ENCODE data around the gene MYO16.

MYO16 gene

DNA sequence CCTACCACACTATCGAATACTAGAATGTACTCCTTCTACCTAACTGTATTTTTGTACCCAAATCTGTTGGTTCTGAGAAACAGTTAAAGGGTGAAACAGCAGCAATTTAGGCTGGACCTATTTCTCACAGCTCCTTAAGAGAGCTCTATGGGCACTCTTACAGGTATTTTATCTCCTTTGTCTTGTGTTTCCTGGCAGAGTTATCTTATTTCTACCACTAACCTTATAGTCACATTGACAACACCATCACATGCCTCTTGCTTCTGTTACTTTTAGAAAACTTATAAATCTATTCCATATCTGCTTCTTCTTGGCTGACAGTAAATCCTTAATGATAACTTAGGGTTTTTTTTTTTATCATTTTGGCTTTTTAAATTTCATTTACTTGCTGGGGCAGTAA lies 130.7 kb downstream of the MYO16 start:
- no peak overlapping the region for H3K27ac ChIP-seq (ENCODE audit: extremely low read depth, low read depth, low read length)
- no peak overlapping the region for H3K4me3 ChIP-seq (ENCODE audit: low read depth, low read length)
- POLR2A ChIA-PET, result no interaction called here
- CTCF ChIA-PET, result interaction anchor here (0.6 kb wide), 1 partner anchor 142 kb away, joined by 3 read pairs; no protein-coding TSS in a partner anchor
- H3K4me1 ChIP-seq (ENCODE audit: control insufficient read depth, insufficient read depth, low read length), result no peaks in the 10 kb centered on the region
- TF ChIP-seq ZNF394 (tag by site-specific recombination; IDR thresholded peaks at IDR 0.05; ENCODE audit: borderline replicate concordance) (no peak), SP7 (tag by site-specific recombination; IDR thresholded peaks at IDR 0.05) (no peak), ZNF335 (tag by site-specific recombination; conservative IDR thresholded peaks at IDR 0.05) (no peak), ZNF404 (tag by site-specific recombination; IDR thresholded peaks at IDR 0.05) (no peak), ZNF354C (tag by site-specific recombination; IDR thresholded peaks at IDR 0.05; ENCODE audit: borderline replicate concordance, low read depth) (no peak), ZIC2 (tag by site-specific recombination; IDR thresholded peaks at IDR 0.05) (no peak), ZNF302 (tag by site-specific recombination; IDR thresholded peaks at IDR 0.05; ENCODE audit: low read depth) (no peak), ZNF292 (tag by site-specific recombination; IDR thresholded peaks at IDR 0.05; ENCODE audit: borderline replicate concordance, low read depth) (no peak), MYNN (tag by site-specific recombination; IDR thresholded peaks at IDR 0.05; ENCODE audit: borderline replicate concordance) (no peak), ZNF629 (tag by site-specific recombination; IDR thresholded peaks at IDR 0.05) (no peak)
- TF ChIP-seq, protein P1, sequence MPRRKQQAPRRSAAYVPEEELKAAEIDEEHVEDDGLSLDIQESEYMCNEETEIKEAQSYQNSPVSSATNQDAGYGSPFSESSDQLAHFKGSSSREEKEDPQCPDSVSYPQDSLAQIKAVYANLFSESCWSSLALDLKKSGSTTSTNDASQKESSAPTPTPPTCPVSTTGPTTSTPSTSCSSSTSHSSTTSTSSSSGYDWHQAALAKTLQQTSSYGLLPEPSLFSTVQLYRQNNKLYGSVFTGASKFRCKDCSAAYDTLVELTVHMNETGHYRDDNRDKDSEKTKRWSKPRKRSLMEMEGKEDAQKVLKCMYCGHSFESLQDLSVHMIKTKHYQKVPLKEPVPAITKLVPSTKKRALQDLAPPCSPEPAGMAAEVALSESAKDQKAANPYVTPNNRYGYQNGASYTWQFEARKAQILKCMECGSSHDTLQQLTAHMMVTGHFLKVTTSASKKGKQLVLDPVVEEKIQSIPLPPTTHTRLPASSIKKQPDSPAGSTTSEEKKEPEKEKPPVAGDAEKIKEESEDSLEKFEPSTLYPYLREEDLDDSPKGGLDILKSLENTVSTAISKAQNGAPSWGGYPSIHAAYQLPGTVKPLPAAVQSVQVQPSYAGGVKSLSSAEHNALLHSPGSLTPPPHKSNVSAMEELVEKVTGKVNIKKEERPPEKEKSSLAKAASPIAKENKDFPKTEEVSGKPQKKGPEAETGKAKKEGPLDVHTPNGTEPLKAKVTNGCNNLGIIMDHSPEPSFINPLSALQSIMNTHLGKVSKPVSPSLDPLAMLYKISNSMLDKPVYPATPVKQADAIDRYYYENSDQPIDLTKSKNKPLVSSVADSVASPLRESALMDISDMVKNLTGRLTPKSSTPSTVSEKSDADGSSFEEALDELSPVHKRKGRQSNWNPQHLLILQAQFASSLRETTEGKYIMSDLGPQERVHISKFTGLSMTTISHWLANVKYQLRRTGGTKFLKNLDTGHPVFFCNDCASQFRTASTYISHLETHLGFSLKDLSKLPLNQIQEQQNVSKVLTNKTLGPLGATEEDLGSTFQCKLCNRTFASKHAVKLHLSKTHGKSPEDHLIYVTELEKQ (tag by site-specific recombination; IDR thresholded peaks at IDR 0.05; ENCODE audit: borderline replicate concordance), result no peak
- H3K36me3 ChIP-seq (ENCODE audit: control insufficient read depth in 2 of 2, insufficient read depth in 1 of 2, low read length in 2 of 2), result no peaks in the 10 kb centered on the region
- no peaks in the 10 kb centered on the region for H3K9me3 ChIP-seq (ENCODE audit: control insufficient read depth, insufficient read depth, low read depth, low read length)

DNA sequence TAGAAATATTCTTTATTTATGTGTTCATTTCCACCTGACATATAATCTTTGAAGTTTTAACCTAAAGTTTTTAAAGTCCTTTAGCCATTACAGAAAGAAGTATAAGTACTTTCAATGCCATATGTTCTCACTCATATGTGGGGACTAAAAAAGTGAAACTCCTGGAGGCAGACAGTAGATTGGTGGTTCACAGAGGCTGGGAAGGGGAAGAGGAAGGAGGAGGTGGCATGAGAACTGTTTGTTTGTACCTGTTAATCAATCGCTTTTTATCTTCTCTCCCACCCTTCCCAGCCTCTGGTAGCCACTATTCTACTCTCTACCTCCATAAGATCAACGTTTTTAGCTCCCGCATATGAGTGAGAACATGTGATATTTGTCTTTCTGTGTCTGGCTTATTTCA lies 131.1 kb downstream of the MYO16 start:
- Histone ChIP-seq H3K36me3 (ENCODE audit: control insufficient read depth in 2 of 2, insufficient read depth in 1 of 2, low read length in 2 of 2) (no peaks in the 10 kb centered on the region), H3K9me3 (ENCODE audit: control insufficient read depth, insufficient read depth, low read depth, low read length) (no peaks in the 10 kb centered on the region), H3K4me1 (ENCODE audit: control insufficient read depth, insufficient read depth, low read length) (no peaks in the 10 kb centered on the region), H3K27ac (ENCODE audit: extremely low read depth, low read depth, low read length) (no peak overlapping the region), H3K4me3 (ENCODE audit: low read depth, low read length) (no peak overlapping the region)
- POLR2A ChIA-PET, result no interaction called here
- CTCF ChIA-PET, result interaction anchor here (0.6 kb wide), 1 partner anchor 143 kb away, joined by 3 read pairs; no protein-coding TSS in a partner anchor
- TF ChIP-seq HOXC10 (CRISPR knock-in tag; IDR thresholded peaks at IDR 0.05) (no peak), ZNF335 (tag by site-specific recombination; conservative IDR thresholded peaks at IDR 0.05) (no peak), HOXD13 (CRISPR knock-in tag; IDR thresholded peaks at IDR 0.05; ENCODE audit: borderline replicate concordance) (no peak), ZFP41 (tag by site-specific recombination; IDR thresholded peaks at IDR 0.05; ENCODE audit: borderline replicate concordance) (no peak), GLI4 (tag by site-specific recombination; IDR thresholded peaks at IDR 0.05) (no peak), ZNF140 (tag by site-specific recombination; IDR thresholded peaks at IDR 0.05) (no peak), ZNF654 (tag by site-specific recombination; IDR thresholded peaks at IDR 0.05; ENCODE audit: low read depth) (no peak), GLIS1 (tag by site-specific recombination; IDR thresholded peaks at IDR 0.05) (no peak), BCL11B (tag by site-specific recombination; IDR thresholded peaks at IDR 0.05; ENCODE audit: low read depth) (no peak), PRDM1 (tag by site-specific recombination; IDR thresholded peaks at IDR 0.05) (no peak), GLIS2 (tag by site-specific recombination; IDR thresholded peaks at IDR 0.05) (no peak)
- TF ChIP-seq, protein P2, sequence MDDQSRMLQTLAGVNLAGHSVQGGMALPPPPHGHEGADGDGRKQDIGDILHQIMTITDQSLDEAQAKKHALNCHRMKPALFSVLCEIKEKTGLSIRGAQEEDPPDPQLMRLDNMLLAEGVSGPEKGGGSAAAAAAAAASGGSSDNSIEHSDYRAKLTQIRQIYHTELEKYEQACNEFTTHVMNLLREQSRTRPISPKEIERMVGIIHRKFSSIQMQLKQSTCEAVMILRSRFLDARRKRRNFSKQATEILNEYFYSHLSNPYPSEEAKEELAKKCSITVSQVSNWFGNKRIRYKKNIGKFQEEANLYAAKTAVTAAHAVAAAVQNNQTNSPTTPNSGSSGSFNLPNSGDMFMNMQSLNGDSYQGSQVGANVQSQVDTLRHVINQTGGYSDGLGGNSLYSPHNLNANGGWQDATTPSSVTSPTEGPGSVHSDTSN (CRISPR knock-in tag; IDR thresholded peaks at IDR 0.05), result no peak
- TF ChIP-seq, protein P3, sequence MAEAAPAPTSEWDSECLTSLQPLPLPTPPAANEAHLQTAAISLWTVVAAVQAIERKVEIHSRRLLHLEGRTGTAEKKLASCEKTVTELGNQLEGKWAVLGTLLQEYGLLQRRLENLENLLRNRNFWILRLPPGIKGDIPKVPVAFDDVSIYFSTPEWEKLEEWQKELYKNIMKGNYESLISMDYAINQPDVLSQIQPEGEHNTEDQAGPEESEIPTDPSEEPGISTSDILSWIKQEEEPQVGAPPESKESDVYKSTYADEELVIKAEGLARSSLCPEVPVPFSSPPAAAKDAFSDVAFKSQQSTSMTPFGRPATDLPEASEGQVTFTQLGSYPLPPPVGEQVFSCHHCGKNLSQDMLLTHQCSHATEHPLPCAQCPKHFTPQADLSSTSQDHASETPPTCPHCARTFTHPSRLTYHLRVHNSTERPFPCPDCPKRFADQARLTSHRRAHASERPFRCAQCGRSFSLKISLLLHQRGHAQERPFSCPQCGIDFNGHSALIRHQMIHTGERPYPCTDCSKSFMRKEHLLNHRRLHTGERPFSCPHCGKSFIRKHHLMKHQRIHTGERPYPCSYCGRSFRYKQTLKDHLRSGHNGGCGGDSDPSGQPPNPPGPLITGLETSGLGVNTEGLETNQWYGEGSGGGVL (tag by site-specific recombination; IDR thresholded peaks at IDR 0.05), result no peak
- TF ChIP-seq, protein P4, sequence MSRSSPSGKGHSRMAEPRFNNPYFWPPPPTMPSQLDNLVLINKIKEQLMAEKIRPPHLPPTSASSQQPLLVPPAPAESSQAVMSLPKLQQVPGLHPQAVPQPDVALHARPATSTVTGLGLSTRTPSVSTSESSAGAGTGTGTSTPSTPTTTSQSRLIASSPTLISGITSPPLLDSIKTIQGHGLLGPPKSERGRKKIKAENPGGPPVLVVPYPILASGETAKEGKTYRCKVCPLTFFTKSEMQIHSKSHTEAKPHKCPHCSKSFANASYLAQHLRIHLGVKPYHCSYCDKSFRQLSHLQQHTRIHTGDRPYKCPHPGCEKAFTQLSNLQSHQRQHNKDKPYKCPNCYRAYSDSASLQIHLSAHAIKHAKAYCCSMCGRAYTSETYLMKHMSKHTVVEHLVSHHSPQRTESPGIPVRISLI (tag by site-specific recombination; IDR thresholded peaks at IDR 0.05), result no peak
- TF ChIP-seq, protein P5, sequence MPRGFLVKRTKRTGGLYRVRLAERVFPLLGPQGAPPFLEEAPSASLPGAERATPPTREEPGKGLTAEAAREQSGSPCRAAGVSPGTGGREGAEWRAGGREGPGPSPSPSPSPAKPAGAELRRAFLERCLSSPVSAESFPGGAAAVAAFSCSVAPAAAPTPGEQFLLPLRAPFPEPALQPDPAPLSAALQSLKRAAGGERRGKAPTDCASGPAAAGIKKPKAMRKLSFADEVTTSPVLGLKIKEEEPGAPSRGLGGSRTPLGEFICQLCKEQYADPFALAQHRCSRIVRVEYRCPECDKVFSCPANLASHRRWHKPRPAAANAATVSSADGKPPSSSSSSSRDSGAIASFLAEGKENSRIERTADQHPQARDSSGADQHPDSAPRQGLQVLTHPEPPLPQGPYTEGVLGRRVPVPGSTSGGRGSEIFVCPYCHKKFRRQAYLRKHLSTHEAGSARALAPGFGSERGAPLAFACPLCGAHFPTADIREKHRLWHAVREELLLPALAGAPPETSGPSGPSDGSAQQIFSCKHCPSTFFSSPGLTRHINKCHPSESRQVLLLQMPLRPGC (tag by site-specific recombination; IDR thresholded peaks at IDR 0.05), result no peak
- TF ChIP-seq, protein P6, sequence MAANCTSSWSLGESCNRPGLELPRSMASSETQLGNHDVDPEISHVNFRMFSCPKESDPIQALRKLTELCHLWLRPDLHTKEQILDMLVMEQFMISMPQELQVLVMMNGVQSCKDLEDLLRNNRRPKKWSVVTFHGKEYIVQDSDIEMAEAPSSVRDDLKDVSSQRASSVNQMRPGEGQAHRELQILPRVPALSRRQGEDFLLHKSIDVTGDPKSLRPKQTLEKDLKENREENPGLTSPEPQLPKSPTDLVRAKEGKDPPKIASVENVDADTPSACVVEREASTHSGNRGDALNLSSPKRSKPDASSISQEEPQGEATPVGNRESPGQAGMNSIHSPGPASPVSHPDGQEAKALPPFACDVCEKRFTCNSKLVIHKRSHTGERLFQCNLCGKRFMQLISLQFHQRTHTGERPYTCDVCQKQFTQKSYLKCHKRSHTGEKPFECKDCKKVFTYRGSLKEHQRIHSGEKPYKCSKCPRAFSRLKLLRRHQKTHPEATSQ (tag by site-specific recombination; IDR thresholded peaks at IDR 0.05), result no peak

Measured in HEK293 (cell line).